ELF-1 (cell line): ENCODE measurements around the gene EGLN2.
"Not testable (repeated sequence)": the region's sequence is repeated elsewhere in the genome, so short reads cannot be mapped to it uniquely, and the experiment has no call there.

Experiments
- DNase-seq: peaks from one replicate; pipeline ENCODE4 v3.0.0-alpha.2; 2016; ENCODE audit warnings: low read depth, low spot score

Gene EGLN2

GRCh38 chr19:40842997-40843652 is 44.1 kb downstream of the EGLN2 start:
- DNase-seq: not testable (repeated sequence)

DNA sequence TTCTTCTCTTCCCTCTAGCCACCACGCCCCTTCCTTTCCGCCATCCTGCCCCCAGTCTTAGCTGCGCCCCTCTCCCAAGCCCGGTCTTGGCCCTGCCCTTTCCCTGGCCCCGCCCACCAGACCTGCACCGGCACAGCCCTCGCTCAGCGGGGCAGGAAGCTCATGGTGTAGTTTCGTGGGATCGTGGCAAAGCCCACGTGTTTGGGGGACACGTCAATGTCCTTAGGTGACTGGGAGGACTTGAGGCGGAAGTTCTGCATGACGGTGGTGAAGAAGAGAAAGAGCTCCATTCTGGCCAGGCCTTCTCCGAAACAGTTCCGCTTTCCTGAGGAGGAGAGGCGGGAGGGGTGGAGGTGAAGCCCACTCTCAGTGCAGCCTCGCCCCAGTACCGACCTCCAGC is 44.7 kb downstream of the EGLN2 start:
- peak; percentile 27 for DNase-seq

GRCh38 chr19:40846722-40847121 is 47.7 kb downstream of the EGLN2 start:
- not testable (repeated sequence) for DNase-seq

- not testable (repeated sequence) for DNase-seq
Observed at GRCh38 chr19:40850277-40850676, 51.3 kb downstream of the EGLN2 start, which contains the start of gene CYP2A6. TSS of gene CYP2A6 (minus strand) at chr19:40850447. CDS start at chr19:40850426, 21 bp downstream.

DNA sequence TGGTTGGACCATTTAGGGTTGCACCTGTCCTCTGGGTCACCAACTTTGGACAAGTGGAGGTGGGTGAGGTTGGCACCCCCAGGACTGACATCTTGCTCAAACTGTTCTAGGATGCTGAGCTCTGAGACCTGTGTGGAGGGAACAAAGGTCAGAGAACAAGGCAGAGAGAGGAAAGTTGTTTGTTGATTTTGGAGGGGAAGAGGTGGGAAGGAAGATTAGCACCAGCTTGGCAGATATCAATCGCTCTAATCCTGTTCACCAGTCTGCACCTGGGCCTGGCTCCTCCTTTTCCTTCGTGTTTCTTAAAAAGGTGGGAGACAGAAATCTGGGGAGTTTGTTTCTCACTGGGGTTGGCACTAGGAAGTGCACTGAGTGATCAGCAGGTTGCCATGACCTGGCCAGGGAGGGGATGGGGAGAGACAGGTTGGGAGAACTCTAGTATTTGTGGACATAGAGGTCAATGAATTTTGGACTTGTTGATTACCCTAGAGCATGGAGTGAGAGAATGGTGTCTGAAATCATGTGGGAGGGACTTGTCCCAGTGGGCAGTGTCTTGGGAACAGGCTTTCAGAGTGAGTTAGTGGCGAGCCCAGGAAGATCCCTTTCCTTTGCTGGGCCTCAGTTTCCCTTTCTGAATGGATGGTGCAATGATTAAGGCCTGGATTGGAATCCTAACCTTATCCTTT is 53.6 kb downstream of the EGLN2 start:
- DNase-seq: not testable (repeated sequence)
